OCI-LY1 (cell line): ENCODE data around the gene ZNRF3.

ENCODE experiments used
- CTCF ChIP-seq: fragments of 200-600 bp; sonication (generic), shearing (Covaris generic); IDR thresholded peaks from 2 replicates; pipeline ENCODE4 v1.5.1; 2017; ENCODE audit warnings: mild to moderate bottlenecking, antibody characterized with exemption, low read length, moderate library complexity, mixed read lengths
- EZH2 ChIP-seq: fragments of 200-600 bp; sonication (generic), shearing (Covaris generic); IDR thresholded peaks from 2 replicates; pipeline ENCODE4 v1.8.0; 2017; ENCODE audit warnings: borderline replicate concordance, mixed run types, mild to moderate bottlenecking, antibody characterized with exemption, low read length, moderate library complexity, mixed read lengths

DNA sequence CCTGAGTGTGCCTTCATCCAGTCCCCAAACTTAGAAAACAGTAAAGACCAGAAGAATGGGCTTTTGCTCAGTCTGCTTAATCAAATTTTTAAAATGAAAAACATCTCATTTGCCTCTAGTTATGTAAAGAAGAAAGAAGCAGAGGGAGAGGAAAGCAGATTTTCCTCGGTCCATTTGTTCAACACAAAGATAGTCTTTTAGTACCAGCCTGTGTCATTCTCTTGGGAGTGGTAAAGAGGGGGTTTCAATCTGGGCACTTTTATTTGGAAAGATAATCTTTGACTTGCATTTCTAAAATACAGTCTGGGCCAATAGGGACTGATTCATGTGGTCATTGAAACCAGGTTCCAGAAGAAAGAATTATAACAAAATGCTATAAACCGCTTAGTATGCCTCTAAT lies 218.9 kb downstream of the ZNRF3 start:
- TF ChIP-seq EZH2 (no peak), CTCF (no peak)
